HEK293 (cell line): ENCODE data around the gene CYP2A6.

Source experiments
- PATZ1 ChIP-seq: fragments of 450-650 bp; formaldehyde crosslinking; IDR thresholded peaks from 2 replicates; pipeline ENCODE4 v1.5.1; 2016; ENCODE audit warnings: missing biosample characterization, missing genetic modification characterization
- ZBTB10 ChIP-seq: fragments of 450-650 bp; formaldehyde crosslinking; IDR thresholded peaks from 2 replicates; pipeline ENCODE4 v1.5.1; 2016; ENCODE audit warnings: missing biosample characterization, missing genetic modification characterization
- ZNF639 ChIP-seq: fragments of 450-650 bp; formaldehyde crosslinking; IDR thresholded peaks from 2 replicates; pipeline ENCODE4 v1.5.1; 2016; ENCODE audit warnings: missing biosample characterization, missing genetic modification characterization

GRCh38 chr19:40800339-40800996, 49.8 kb downstream of the CYP2A6 start:
- TF ChIP-seq ZNF639 (tag by site-specific recombination) (no peak), PATZ1 (no peak), ZBTB10 (tag by site-specific recombination) (no peak)
